GM12878 (cell line): Measurements from ENCODE around the gene TNIP2. TPM values are rescaled to one million over a fixed set of nuclear protein-coding genes. Genes with fewer than 3 reads are reported as not detected.

Experiments
- ATAC-seq: fragments of 200-7000 bp; cut with Tn5 transposase; 3 replicates; pipeline ENCODE4 v1.9.1; 2020; ENCODE audit warnings: mild to moderate bottlenecking, moderate library complexity
- BruUV-seq: library from RNA; stranded (reverse); fragments of 400-500 nt; replicated peaks from 2 replicates; lab custom pipeline; 2021; lab: Mats Ljungman, UMichigan
- CTCF ChIA-PET: fragments of 300-600 bp; sonication (Branson Sonifier 250); formaldehyde crosslinking; extraction: SDS; loops from one replicate; lab custom pipeline; 2021; ENCODE audit warnings: inconsistent platforms; lab: Yijun Ruan, JAX
- POLR2A ChIA-PET: fragments of 350-600 bp; formaldehyde crosslinking; extraction: SDS; loops from one replicate; lab custom pipeline; 2021; ENCODE audit warnings: inconsistent platforms; lab: Charles Lee
- RAD21 ChIA-PET: fragments of 300-600 bp; sonication (Branson Sonifier 250); formaldehyde crosslinking; loops from one replicate; lab custom pipeline; 2023; ENCODE audit warnings: antibody characterized with exemption; ENCODE audit not compliant: unreplicated experiment; lab: Charles Lee
- SMC1A ChIA-PET: fragments of 300-600 bp; sonication (Branson Sonifier 250); formaldehyde crosslinking; loops from one replicate; lab custom pipeline; 2023; ENCODE audit not compliant: unreplicated experiment, uncharacterized antibody; lab: Charles Lee
- DNase-seq: peaks from one replicate; pipeline ENCODE4 v3.0.0-alpha.2; 2011; ENCODE audit warnings: low read depth, low spot score
- FAIRE-seq: peaks from 3 replicates; lab custom pipeline; 2011; peaks lifted over from hg19 to GRCh38; lab: Jason Lieb, UNC
- H2AFZ ChIP-seq: 2 replicates; pipeline ENCODE4 v1.6.0; 2011; ENCODE audit warnings: low read depth, low read length, control low read depth; ENCODE audit not compliant: control insufficient read depth
- H3K27ac ChIP-seq: 2 replicates; pipeline ENCODE4 v1.5.1; 2011; ENCODE audit warnings: control low read depth; ENCODE audit not compliant: control insufficient read depth, insufficient read depth
- H3K27me3 ChIP-seq, 2 experiments: replicated peaks in 1 of 2; 2 replicates each; pipeline versions ENCODE4 v1.6.0 to v1.6.1; 2011; ENCODE audit warnings: low read length in 1 of 2; ENCODE audit not compliant: control insufficient read depth in 2 of 2, insufficient read depth in 2 of 2
- H3K36me3 ChIP-seq, 2 experiments: 2 replicates each; pipeline ENCODE4 v1.5.1; 2011; ENCODE audit warnings: low read length in 1 of 2; ENCODE audit not compliant: control insufficient read depth in 2 of 2, insufficient read depth in 2 of 2
- H3K4me1 ChIP-seq: 2 replicates; pipeline ENCODE4 v1.6.1; 2011; ENCODE audit warnings: mild to moderate bottlenecking, low read length, moderate library complexity, mixed read lengths; ENCODE audit not compliant: control insufficient read depth, insufficient read depth
- H3K4me2 ChIP-seq: 2 replicates; pipeline ENCODE4 v1.6.0; 2011; ENCODE audit warnings: control low read depth; ENCODE audit not compliant: control insufficient read depth, insufficient read depth
- H3K4me3 ChIP-seq: fragments of 200-600 bp; sonication (generic); 2 replicates; pipeline ENCODE4 v1.5.1; 2016
- H3K79me2 ChIP-seq: 2 replicates; pipeline ENCODE4 v1.6.0; 2011; ENCODE audit warnings: low read length; ENCODE audit not compliant: control insufficient read depth, insufficient read depth
- H3K9ac ChIP-seq: 2 replicates; pipeline ENCODE4 v1.8.0; 2011; ENCODE audit warnings: low read length, control low read depth, mixed read lengths; ENCODE audit not compliant: control insufficient read depth, insufficient read depth
- H3K9me3 ChIP-seq: replicated peaks from 3 replicates; pipeline ENCODE4 v1.5.1; 2011; ENCODE audit warnings: mild to moderate bottlenecking, low read length; ENCODE audit not compliant: control insufficient read depth, insufficient read depth
- H4K20me1 ChIP-seq: 2 replicates; pipeline ENCODE4 v1.6.0; 2011; ENCODE audit not compliant: control insufficient read depth, insufficient read depth
- NFYA ChIP-seq: IDR thresholded peaks from 2 replicates; pipeline ENCODE4 v1.6.1; 2011; ENCODE audit warnings: low read depth, mild to moderate bottlenecking, low read length, improper control_type of control experiment, borderline replicate concordance
- PAX5 ChIP-seq: IDR thresholded peaks from 2 replicates; pipeline ENCODE4 v1.6.1; 2011; ENCODE audit warnings: low read depth, low read length, borderline replicate concordance
- REST ChIP-seq: IDR thresholded peaks from 2 replicates; pipeline ENCODE4 v1.6.1; 2012; ENCODE audit warnings: mild to moderate bottlenecking, low read depth, low read length
- RUNX3 ChIP-seq: IDR thresholded peaks from 2 replicates; pipeline ENCODE4 v1.6.1; 2012; ENCODE audit warnings: low read length, inconsistent platforms
- SKIL ChIP-seq: fragments of 450-650 bp; IDR thresholded peaks from 2 replicates; pipeline ENCODE4 v1.6.1; 2017; ENCODE audit warnings: mild to moderate bottlenecking, low read depth, inconsistent platforms; ENCODE audit not compliant: poor library complexity, severe bottlenecking
- SP1 ChIP-seq: IDR thresholded peaks from one replicate; pipeline ENCODE4 v1.6.1; 2011; ENCODE audit warnings: low read depth, low read length
- ZBTB11 ChIP-seq: fragments of 450-650 bp; formaldehyde crosslinking; IDR thresholded peaks from 2 replicates; pipeline ENCODE4 v1.5.0; 2022; ENCODE audit warnings: mild to moderate bottlenecking, missing genetic modification characterization
- WGBS: methylation state at CpG from one replicate; pipeline ENCODE4 v1.1.6; 2016; ENCODE audit warnings: low lambda C conversion rate; ENCODE audit not compliant: insufficient replicate concordance, insufficient coverage; ENCODE audit errors: missing lambda C conversion rate; 5-methylcytosine and 5-hydroxymethylcytosine counted together
- in situ Hi-C: fragments of 300-500 bp; cut with MboI; formaldehyde crosslinking; loops from 9 replicates; pipeline ENCODE4 v1.14.3; 2018; ENCODE audit warnings: mixed read lengths
- intact Hi-C: fragments of 100-400 bp; cut with micrococcal nuclease; formaldehyde crosslinking; loops from one replicate; pipeline ENCODE4 v1.14.2; 2022; ENCODE audit not compliant: unreplicated experiment
- polyA plus RNA-seq, 11 experiments: library from polyadenylated mRNA; depleted of rRNA in 4 of 11; unstranded in 6 of 11; stranded (reverse) in 5 of 11; fragments of >200 nt; fragmentation: Nextera tagmentation in 4 of 11; fragmentation: Illumina TruSeq in 1 of 11; extraction: Ambion mirVana in 4 of 11; extraction: Trizol in 1 of 11; gene quantifications; 1 replicate in 1 of 11; 2 replicates in 10 of 11; pipeline versions ENCODE4 v1.2.1 to v1.2.3, GENCODE V29; 2011 to 2016; ENCODE audit warnings: inconsistent platforms in 2 of 11, missing spikeins in 2 of 11, low read depth in 1 of 11
- total RNA-seq, 4 experiments: library from RNA; depleted of rRNA in 3 of 4; stranded (reverse); fragments of >200 nt in 3 of 4; fragmentation: Illumina TruSeq in 1 of 4; extraction: Trizol in 1 of 4; gene quantifications; 2 replicates each; pipeline versions ENCODE4 v1.2.1 to v1.2.3, GENCODE V29; 2013 to 2021
- TF ChIP-seq, protein P1 (sequence below): fragments of 450-650 bp; IDR thresholded peaks from 2 replicates; pipeline ENCODE4 v1.6.1; 2016; ENCODE audit warnings: mild to moderate bottlenecking, moderate library complexity, borderline replicate concordance

The TNIP2 gene
- total and polyA plus RNA-seq, 10 of the 15 experiments (the other 5 are each of a cell fraction or from before 2014, with no cell fraction given) = 1.4 to 64.9 (median 45.5) TPM

DNA sequence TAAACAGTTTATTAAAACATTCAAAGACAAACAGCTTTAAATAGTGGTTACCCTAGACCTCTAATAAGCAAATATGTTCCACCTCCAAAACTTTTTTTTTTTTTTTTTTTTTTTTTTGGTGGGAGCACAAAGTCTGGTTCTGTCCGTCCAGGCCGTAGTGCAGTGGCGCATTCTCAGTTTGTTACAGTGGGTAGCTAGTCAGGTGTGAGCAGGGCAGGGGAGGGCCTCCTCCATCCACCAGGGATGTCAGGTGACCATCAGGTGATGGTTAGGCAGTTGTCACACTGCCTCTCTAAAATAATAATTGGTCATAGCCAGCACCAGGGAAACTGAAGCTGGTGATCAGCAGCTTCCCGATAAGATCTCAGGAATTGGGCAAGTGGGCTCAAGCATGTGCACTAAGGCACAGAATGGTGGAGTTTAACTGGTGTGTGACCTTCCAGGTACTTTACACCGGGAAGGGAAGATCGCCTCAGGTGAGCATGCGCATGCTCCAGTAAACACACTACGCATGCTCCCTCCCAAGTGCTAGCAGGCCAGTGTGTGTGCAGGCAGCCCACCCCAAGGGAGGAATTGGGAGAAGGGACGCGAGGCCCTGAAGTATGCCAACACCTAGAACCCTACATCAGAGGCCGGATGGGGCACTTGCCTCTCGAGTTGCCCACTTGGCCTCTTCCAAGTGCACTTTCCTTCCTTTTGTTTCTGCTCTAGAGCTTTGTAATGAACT lies 27.2 kb downstream of the TNIP2 start:
- no TSS peak for BruUV-seq
- no peak for ATAC-seq
- no peak for DNase-seq
- Histone ChIP-seq H3K4me2 (no peak overlapping the region), H2AFZ (no peak overlapping the region), H3K4me1 (no peaks in the 10 kb centered on the region), H4K20me1 (no peaks in the 10 kb centered on the region), H3K4me3 (no peak overlapping the region), H3K79me2 (no peaks in the 10 kb centered on the region), H3K27ac (no peak overlapping the region), H3K36me3 (peaks cover 9 to 11% of the 10 kb centered on the region in 2 experiments; a peak in 3 of 4 replicates), H3K9ac (no peak overlapping the region), H3K9me3 (no peaks in the 10 kb centered on the region), H3K27me3 (no peaks in the 10 kb centered on the region)
- 99% methylated on average over 12 of the region's 12 CpGs for WGBS
- ChIA-PET RAD21 (interaction anchor here (1.1 kb wide), 1 partner anchor 17 kb away, joined by 3 read pairs; no protein-coding TSS in a partner anchor), SMC1A (interaction anchor here (0.7 to 1.2 kb wide), 3 partner anchors 21 to 265 kb away, joined by 3 to 5 read pairs (median 3); no protein-coding TSS in a partner anchor), CTCF (interaction anchor here (0.6 to 1.0 kb wide), 2 partner anchors 11 to 1020 kb away, joined by 3 read pairs; no protein-coding TSS in a partner anchor), POLR2A (interaction anchor here (0.6 to 0.7 kb wide), 6 partner anchors 11 to 493 kb away, joined by 3 to 9 read pairs (median 4); no protein-coding TSS in a partner anchor)
- intact Hi-C loops = no loop called here
- no peak for FAIRE-seq
- in situ Hi-C loops = no loop called here
- TF ChIP-seq RUNX3 (no peak), SP1 (no peak), NFYA (no peak), ZBTB11 (CRISPR knock-in tag) (no peak), REST (no peak), PAX5 (no peak), SKIL (no peak)
- TF ChIP-seq, protein P1, sequence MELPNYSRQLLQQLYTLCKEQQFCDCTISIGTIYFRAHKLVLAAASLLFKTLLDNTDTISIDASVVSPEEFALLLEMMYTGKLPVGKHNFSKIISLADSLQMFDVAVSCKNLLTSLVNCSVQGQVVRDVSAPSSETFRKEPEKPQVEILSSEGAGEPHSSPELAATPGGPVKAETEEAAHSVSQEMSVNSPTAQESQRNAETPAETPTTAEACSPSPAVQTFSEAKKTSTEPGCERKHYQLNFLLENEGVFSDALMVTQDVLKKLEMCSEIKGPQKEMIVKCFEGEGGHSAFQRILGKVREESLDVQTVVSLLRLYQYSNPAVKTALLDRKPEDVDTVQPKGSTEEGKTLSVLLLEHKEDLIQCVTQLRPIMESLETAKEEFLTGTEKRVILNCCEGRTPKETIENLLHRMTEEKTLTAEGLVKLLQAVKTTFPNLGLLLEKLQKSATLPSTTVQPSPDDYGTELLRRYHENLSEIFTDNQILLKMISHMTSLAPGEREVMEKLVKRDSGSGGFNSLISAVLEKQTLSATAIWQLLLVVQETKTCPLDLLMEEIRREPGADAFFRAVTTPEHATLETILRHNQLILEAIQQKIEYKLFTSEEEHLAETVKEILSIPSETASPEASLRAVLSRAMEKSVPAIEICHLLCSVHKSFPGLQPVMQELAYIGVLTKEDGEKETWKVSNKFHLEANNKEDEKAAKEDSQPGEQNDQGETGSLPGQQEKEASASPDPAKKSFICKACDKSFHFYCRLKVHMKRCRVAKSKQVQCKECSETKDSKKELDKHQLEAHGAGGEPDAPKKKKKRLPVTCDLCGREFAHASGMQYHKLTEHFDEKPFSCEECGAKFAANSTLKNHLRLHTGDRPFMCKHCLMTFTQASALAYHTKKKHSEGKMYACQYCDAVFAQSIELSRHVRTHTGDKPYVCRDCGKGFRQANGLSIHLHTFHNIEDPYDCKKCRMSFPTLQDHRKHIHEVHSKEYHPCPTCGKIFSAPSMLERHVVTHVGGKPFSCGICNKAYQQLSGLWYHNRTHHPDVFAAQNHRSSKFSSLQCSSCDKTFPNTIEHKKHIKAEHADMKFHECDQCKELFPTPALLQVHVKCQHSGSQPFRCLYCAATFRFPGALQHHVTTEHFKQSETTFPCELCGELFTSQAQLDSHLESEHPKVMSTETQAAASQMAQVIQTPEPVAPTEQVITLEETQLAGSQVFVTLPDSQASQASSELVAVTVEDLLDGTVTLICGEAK = no peak
